ENCODE results near the gene DPH2.

Gene DPH2

GRCh38 chr1:43965316-43965715 lies 4.5 kb upstream of the DPH2 start:
- H3K27me3 ChIP-seq = no peaks in the 10 kb centered on the region
- H3K27ac ChIP-seq = no peak overlapping the region
- H3K9ac ChIP-seq = no peak overlapping the region
- peaks cover under 1 to 13% (median 1%) of the 10 kb centered on the region in 10 experiments; a peak in 18 of 20 replicates for H3K4me1 ChIP-seq
- peaks cover 31 to 74% (median 67%) of the 10 kb centered on the region in 11 experiments for H3K36me3 ChIP-seq
- H3K9me3 ChIP-seq (replicated peaks in 1 of 11) = no peaks in the 10 kb centered on the region
- no peak for TF ChIP-seq Cebpa-rat (IDR thresholded peaks at IDR 0.05)
- no peak overlapping the region for H3K4me3 ChIP-seq
- no peak overlapping the region for H3K4me2 ChIP-seq
- H4K20me1 ChIP-seq = peaks cover 0 to 52% (median 8%) of the 10 kb centered on the region in 11 experiments; a peak in 8 of 22 replicates

- Histone ChIP-seq H3K4me1 (peaks cover 12 to 19% (median 15%) of the 10 kb centered on the region in 10 experiments), H3K4me2 (no peak overlapping the region)
Observed at GRCh38 chr1:43968348-43968948, 1.4 kb upstream of the DPH2 start.

GRCh38 chr1:43969416-43969745 lies 429 bp upstream of the DPH2 start:
- Histone ChIP-seq H3K27ac (no peak overlapping the region), H3K4me2 (peak overlapping the region in 10 of 11 experiments; percentile 28 to 90 (median 48); a peak in 16 of 22 replicates), H3K9me3 (replicated peaks in 1 of 11) (no peaks in the 10 kb centered on the region), H3K9ac (no peak overlapping the region), H3K36me3 (peaks cover 23 to 62% (median 51%) of the 10 kb centered on the region in 11 experiments), H3K4me3 (peak overlapping the region in 8 of 10 experiments; percentile 76 to 94 (median 88); a peak in 8 of 20 replicates), H4K20me1 (peaks cover 0 to 47% (median 10%) of the 10 kb centered on the region in 11 experiments; a peak in 10 of 22 replicates), H3K27me3 (no peaks in the 10 kb centered on the region), H3K4me1 (peaks cover 20 to 26% (median 23%) of the 10 kb centered on the region in 10 experiments)
- no peak for TF ChIP-seq Cebpa-rat (IDR thresholded peaks at IDR 0.05)

More at GRCh38 chr1:43968348-43968948, 1.4 kb upstream of the DPH2 start:
- H3K27ac ChIP-seq = no peak overlapping the region
- no peak overlapping the region for H3K9ac ChIP-seq
- TF ChIP-seq Cebpa-rat (IDR thresholded peaks at IDR 0.05) = no peak
- peaks cover 29 to 69% (median 55%) of the 10 kb centered on the region in 11 experiments for H3K36me3 ChIP-seq
- H3K9me3 ChIP-seq (replicated peaks in 1 of 11) = no peaks in the 10 kb centered on the region
- no peaks in the 10 kb centered on the region for H3K27me3 ChIP-seq
- peaks cover 0 to 48% (median 15%) of the 10 kb centered on the region in 11 experiments; a peak in 11 of 22 replicates for H4K20me1 ChIP-seq
- H3K4me3 ChIP-seq = no peak overlapping the region

GRCh38 chr1:43970502-43970901 lies 692 bp downstream of the DPH2 start:
- peaks cover 23 to 56% (median 46%) of the 10 kb centered on the region in 11 experiments for H3K36me3 ChIP-seq
- peaks cover 2 to 43% (median 13%) of the 10 kb centered on the region in 11 experiments; a peak in 20 of 22 replicates for H4K20me1 ChIP-seq
- H3K4me2 ChIP-seq = peak overlapping the region; percentile 86 to 100 (median 96)
- peaks cover 20 to 27% (median 24%) of the 10 kb centered on the region in 10 experiments for H3K4me1 ChIP-seq
- H3K4me3 ChIP-seq = peak overlapping the region; percentile 76 to 94 (median 88)
- H3K9me3 ChIP-seq (replicated peaks in 1 of 11) = no peaks in the 10 kb centered on the region
- H3K27ac ChIP-seq = peak overlapping the region in 10 of 11 experiments; percentile 47 to 87 (median 74); a peak in 19 of 22 replicates
- H3K27me3 ChIP-seq = no peaks in the 10 kb centered on the region
- peak overlapping the region; percentile 76 to 91 (median 84) for H3K9ac ChIP-seq
- no peak for TF ChIP-seq Cebpa-rat (IDR thresholded peaks at IDR 0.05)

GRCh38 chr1:43970911-43971310 lies 1.1 kb downstream of the DPH2 start:
- peak overlapping the region; percentile 76 to 94 (median 88) for H3K4me3 ChIP-seq
- peak overlapping the region in 2 of 11 experiments; percentile 66 to 80; a peak in 2 of 22 replicates for H3K27ac ChIP-seq
- no peak for TF ChIP-seq Cebpa-rat (IDR thresholded peaks at IDR 0.05)
- H3K27me3 ChIP-seq = no peaks in the 10 kb centered on the region
- peaks cover 21 to 31% (median 26%) of the 10 kb centered on the region in 10 experiments for H3K4me1 ChIP-seq
- H3K9me3 ChIP-seq (replicated peaks in 1 of 11) = no peaks in the 10 kb centered on the region
- peak overlapping the region; percentile 86 to 100 (median 96) for H3K4me2 ChIP-seq
- H3K9ac ChIP-seq = peak overlapping the region in 10 of 11 experiments; percentile 76 to 91 (median 84); a peak in 19 of 22 replicates
- peaks cover 23 to 53% (median 45%) of the 10 kb centered on the region in 11 experiments for H3K36me3 ChIP-seq
- H4K20me1 ChIP-seq = peaks cover 6 to 43% (median 17%) of the 10 kb centered on the region in 11 experiments

GRCh38 chr1:43971336-43971980 lies 1.6 kb downstream of the DPH2 start:
- TF ChIP-seq Cebpa-rat (IDR thresholded peaks at IDR 0.05) = no peak
- peaks cover 27 to 53% (median 45%) of the 10 kb centered on the region in 11 experiments for H3K36me3 ChIP-seq
- peaks cover 11 to 45% (median 23%) of the 10 kb centered on the region in 11 experiments for H4K20me1 ChIP-seq
- H3K9me3 ChIP-seq (replicated peaks in 1 of 11) = no peaks in the 10 kb centered on the region
- peak overlapping the region in 6 of 10 experiments; percentile 84 to 94 (median 90); a peak in 13 of 20 replicates for H3K4me3 ChIP-seq
- no peaks in the 10 kb centered on the region for H3K27me3 ChIP-seq
- no peak overlapping the region for H3K27ac ChIP-seq
- H3K9ac ChIP-seq = peak overlapping the region in 2 of 11 experiments; percentile 84 to 91; a peak in 3 of 22 replicates
- H3K4me2 ChIP-seq = peak overlapping the region; percentile 86 to 100 (median 96)
- peaks cover 26 to 36% (median 32%) of the 10 kb centered on the region in 10 experiments for H3K4me1 ChIP-seq

GRCh38 chr1:43973981-43974442 lies 4.2 kb downstream of the DPH2 start:
- H3K27ac ChIP-seq = peak overlapping the region in 10 of 11 experiments; percentile 90 to 100 (median 98); a peak in 14 of 22 replicates

GRCh38 chr1:43974443-43975248 lies 4.8 kb downstream of the DPH2 start, which contains the start of gene ATP6V0B:
Gene ATP6V0B (plus strand): TSS chr1:43974960. CDS start chr1:43975041, 81 bp downstream.
- Histone ChIP-seq H3K27ac (peak within 1 kb of the TSS; percentile 90 to 100 (median 99)), H3K9ac (peak within 1 kb of the TSS; percentile 94 to 100 (median 99)), H4K20me1 (peaks cover 34 to 64% (median 37%) of the 10 kb centered on the region in 11 experiments), H3K4me2 (peak within 1 kb of the TSS; percentile 89 to 100 (median 98)), H3K4me3 (peak within 1 kb of the TSS; percentile 91 to 100 (median 96)), H3K36me3 (peaks cover 36 to 59% (median 50%) of the 10 kb centered on the region in 11 experiments), H3K27me3 (no peaks in the 10 kb centered on the region), H3K9me3 (replicated peaks in 1 of 11) (no peaks in the 10 kb centered on the region), H3K4me1 (peaks cover 50 to 60% (median 56%) of the 10 kb centered on the region in 10 experiments)
- TF ChIP-seq Cebpa-rat (IDR thresholded peaks at IDR 0.05) = no peak

More at GRCh38 chr1:43973981-43974442, 4.2 kb downstream of the DPH2 start:
- Histone ChIP-seq H4K20me1 (peaks cover 34 to 64% (median 37%) of the 10 kb centered on the region in 11 experiments), H3K4me1 (peaks cover 50 to 60% (median 56%) of the 10 kb centered on the region in 10 experiments), H3K4me2 (peak overlapping the region; percentile 89 to 99 (median 98)), H3K9me3 (replicated peaks in 1 of 11) (no peaks in the 10 kb centered on the region), H3K4me3 (peak overlapping the region; percentile 91 to 100 (median 96)), H3K36me3 (peaks cover 36 to 59% (median 50%) of the 10 kb centered on the region in 11 experiments), H3K9ac (peak overlapping the region; percentile 94 to 100 (median 99)), H3K27me3 (no peaks in the 10 kb centered on the region)
- no peak for TF ChIP-seq Cebpa-rat (IDR thresholded peaks at IDR 0.05)

Measured in BLaER1 treated with 17β-estradiol and CSF1 and Interleukin-3, amounts not matched to agents 10 nM and 100 nM (cell line).